Prostate gland (tissue), 2 donors: ENCODE measurements around the gene INPP4B. TPM values are rescaled to one million over a fixed set of nuclear protein-coding genes. Genes with fewer than 3 reads are reported as not detected.

Experiments
- DNase-seq: peaks from one replicate; pipeline ENCODE4 v3.0.0-alpha.2; 2019; ENCODE audit warnings: low spot score
- H3K27ac ChIP-seq, 2 donors: fragments of 200-600 bp; sonication (generic); 2 replicates each; pipeline ENCODE4 v1.5.1; 2017 to 2019
- H3K27me3 ChIP-seq: fragments of 200-600 bp; sonication (generic); replicated peaks from 2 replicates; pipeline ENCODE4 v1.5.1; 2019; ENCODE audit not compliant: insufficient read depth
- H3K36me3 ChIP-seq, 2 donors: fragments of 200-600 bp; sonication (generic); 1 replicate in 1 of 2; 2 replicates in 1 of 2; pipeline versions ENCODE4 v1.5.1 to v1.8.1; 2017 to 2019
- H3K4me1 ChIP-seq: fragments of 200-600 bp; sonication (generic); replicated peaks from 2 replicates; pipeline ENCODE4 v1.5.1; 2019
- H3K4me3 ChIP-seq, 2 donors: fragments of 200-600 bp; sonication (generic); 2 replicates each; pipeline ENCODE4 v1.5.1; 2017 to 2019
- H3K9me3 ChIP-seq: fragments of 200-600 bp; sonication (generic); 2 replicates; pipeline ENCODE4 v1.5.1; 2017
- POLR2A ChIP-seq: fragments of 450-650 bp; IDR thresholded peaks from one replicate; pipeline ENCODE4 v1.6.1; 2016; ENCODE audit warnings: antibody characterized with exemption, mild to moderate bottlenecking
- POLR2AphosphoS5 ChIP-seq: sonication (generic); formaldehyde crosslinking; IDR thresholded peaks from one replicate; pipeline ENCODE4 v1.6.1; 2017; ENCODE audit warnings: antibody characterized with exemption
- WGBS: methylation state at CpG from one replicate; pipeline ENCODE4 v1.1.5; 2018; 5-methylcytosine and 5-hydroxymethylcytosine counted together
- intact Hi-C: fragments of 100-400 bp; cut with DNase I; formaldehyde crosslinking; loops from one replicate; pipeline ENCODE4 v1.14.2; 2022
- total RNA-seq, 2 donors: library from RNA; depleted of rRNA; stranded (reverse); fragments of >200 nt; gene quantifications; one replicate each; pipeline ENCODE4 v1.1.0, GENCODE V29; 2016
- TF ChIP-seq, protein P1 (sequence below), 4 experiments: fragments of 200-600 bp in 2 of 4; fragments of 450-650 bp in 2 of 4; sonication (generic) in 2 of 4; IDR thresholded peaks; 1 replicate in 3 of 4; 2 replicates in 1 of 4; pipeline ENCODE4 v1.5.1; 2016 to 2019; ENCODE audit warnings: antibody characterized with exemption in 4 of 4, mild to moderate bottlenecking in 2 of 4, moderate library complexity in 2 of 4

INPP4B gene
- total RNA-seq, 2 donors from 2014 or later: 22.3 to 49.7 TPM

DNA sequence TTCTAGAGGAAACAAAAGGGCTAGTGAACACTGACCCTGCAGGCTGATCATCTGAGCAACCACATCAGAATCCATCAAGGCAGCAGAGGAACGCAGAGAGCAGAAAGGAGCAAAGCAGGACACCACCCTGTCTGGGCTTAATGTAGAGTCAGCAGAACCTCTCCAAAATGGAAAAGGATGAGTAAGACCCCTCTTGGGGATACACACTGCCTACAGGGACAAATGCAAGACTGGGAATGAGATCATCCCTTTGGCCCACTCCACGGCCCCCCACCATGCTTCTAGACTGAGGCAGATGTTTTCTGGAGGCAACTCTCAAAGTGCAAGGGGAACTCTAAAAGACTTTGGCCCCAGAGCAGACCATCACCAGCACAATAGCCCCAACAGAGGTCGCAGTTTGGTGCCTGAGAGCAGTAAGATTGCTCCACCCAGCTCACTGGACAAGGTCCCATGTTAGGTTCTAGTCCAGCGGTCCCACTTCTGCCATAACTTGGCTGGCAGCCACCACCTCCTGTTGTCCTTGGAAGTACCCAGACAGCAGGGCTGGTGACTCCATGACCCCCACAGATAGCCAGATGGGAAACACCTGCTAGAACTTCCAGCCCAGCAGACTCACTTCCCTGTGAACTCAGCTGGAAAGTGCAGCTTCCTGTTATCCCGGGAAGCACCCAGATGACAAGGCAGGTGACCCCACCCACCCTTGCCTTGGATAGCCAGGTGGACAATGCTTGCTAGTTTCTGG is 372.7 kb downstream of the INPP4B start:
- intact Hi-C loops: no loop called here
- no peak overlapping the region for H3K27ac ChIP-seq
- WGBS: 91% methylated on average over 5 of the region's 5 CpGs
- no peak overlapping the region for H3K4me3 ChIP-seq
- DNase-seq: no peak
- no peaks in the 10 kb centered on the region for H3K36me3 ChIP-seq
- no peaks in the 10 kb centered on the region for H3K4me1 ChIP-seq
- H3K9me3 ChIP-seq: no peaks in the 10 kb centered on the region
- TF ChIP-seq POLR2AphosphoS5: no peak
- no peak for TF ChIP-seq POLR2A
- TF ChIP-seq, protein P1, sequence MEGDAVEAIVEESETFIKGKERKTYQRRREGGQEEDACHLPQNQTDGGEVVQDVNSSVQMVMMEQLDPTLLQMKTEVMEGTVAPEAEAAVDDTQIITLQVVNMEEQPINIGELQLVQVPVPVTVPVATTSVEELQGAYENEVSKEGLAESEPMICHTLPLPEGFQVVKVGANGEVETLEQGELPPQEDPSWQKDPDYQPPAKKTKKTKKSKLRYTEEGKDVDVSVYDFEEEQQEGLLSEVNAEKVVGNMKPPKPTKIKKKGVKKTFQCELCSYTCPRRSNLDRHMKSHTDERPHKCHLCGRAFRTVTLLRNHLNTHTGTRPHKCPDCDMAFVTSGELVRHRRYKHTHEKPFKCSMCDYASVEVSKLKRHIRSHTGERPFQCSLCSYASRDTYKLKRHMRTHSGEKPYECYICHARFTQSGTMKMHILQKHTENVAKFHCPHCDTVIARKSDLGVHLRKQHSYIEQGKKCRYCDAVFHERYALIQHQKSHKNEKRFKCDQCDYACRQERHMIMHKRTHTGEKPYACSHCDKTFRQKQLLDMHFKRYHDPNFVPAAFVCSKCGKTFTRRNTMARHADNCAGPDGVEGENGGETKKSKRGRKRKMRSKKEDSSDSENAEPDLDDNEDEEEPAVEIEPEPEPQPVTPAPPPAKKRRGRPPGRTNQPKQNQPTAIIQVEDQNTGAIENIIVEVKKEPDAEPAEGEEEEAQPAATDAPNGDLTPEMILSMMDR (IDR thresholded peaks at IDR 0.05): no peak
- H3K27me3 ChIP-seq: no peaks in the 10 kb centered on the region

DNA sequence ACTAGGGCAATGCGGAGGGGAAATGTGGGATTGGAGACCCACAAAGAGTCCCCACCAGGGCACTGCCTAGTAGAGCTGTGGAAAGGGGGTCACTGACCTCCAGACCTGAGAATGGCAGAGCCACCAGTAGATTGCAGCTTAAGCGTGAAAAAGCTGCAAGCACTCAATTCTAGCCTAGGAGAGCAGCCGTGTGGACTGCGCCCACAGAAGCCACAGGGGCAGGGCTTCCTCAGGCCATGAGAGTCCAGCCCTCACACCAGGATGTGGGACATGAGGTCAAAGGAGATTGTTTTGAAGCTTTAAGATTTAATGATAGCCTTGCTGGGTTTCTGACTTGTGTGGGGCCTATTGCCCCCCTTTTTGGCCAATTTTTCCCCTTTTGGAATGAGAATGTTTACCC is 379.0 kb downstream of the INPP4B start:
- Histone ChIP-seq H3K9me3 (no peaks in the 10 kb centered on the region), H3K27me3 (no peaks in the 10 kb centered on the region), H3K27ac (no peak overlapping the region), H3K4me1 (no peaks in the 10 kb centered on the region), H3K4me3 (no peak overlapping the region), H3K36me3 (no peaks in the 10 kb centered on the region)
- DNase-seq: no peak
- TF ChIP-seq POLR2A: no peak
- intact Hi-C loops: no loop called here
- 95% methylated on average over 4 of the region's 4 CpGs for WGBS

DNA sequence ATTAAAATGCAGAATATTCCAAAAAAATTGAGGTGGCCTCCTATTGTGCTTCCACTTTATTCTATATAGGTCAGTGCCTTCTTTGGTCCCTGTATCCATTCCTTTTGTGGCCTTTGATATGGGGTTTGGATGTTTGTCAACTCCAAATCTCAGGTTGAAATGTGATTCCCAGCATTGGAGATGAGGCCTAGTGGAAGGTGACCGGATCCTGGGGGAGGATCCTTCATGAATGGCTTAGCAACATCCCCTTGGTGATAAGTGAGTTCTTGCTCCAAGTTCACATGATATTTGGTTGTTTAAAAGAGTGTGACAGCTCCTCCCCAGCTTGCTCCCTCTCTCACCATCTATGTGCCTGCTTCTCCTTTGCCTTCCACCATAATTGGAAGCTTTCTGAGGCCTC is 380.6 kb downstream of the INPP4B start:
- TF ChIP-seq POLR2A (no peak), POLR2AphosphoS5 (no peak)
- TF ChIP-seq, protein P1 (IDR thresholded peaks at IDR 0.05): no peak
- Histone ChIP-seq H3K9me3 (no peaks in the 10 kb centered on the region), H3K4me1 (no peaks in the 10 kb centered on the region), H3K36me3 (no peaks in the 10 kb centered on the region), H3K4me3 (no peak overlapping the region), H3K27ac (no peak overlapping the region), H3K27me3 (no peaks in the 10 kb centered on the region)
- 100% methylated on average over 1 of the region's 1 CpG for WGBS
- DNase-seq: no peak
- intact Hi-C loops: no loop called here

DNA sequence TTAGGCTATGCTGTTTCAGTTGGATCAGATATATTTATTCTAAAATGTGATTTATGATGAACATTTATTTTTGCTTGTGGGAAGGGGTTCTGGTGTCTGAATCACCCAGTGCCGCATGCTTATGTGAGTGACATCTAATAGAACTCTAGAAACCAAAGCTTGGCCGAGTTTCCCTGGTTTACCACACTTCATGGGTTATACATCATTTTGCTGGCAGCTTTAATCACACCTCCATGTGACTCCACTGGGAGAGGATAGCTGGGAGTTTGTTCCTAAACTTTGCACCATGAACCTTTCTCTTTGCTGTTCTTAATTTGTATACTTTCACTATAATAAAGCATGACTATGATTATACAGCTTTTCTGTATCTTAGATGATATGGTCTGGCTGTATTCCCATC is 382.9 kb downstream of the INPP4B start:
- WGBS: 82% methylated on average over 2 of the region's 2 CpGs
- no peak overlapping the region for H3K4me3 ChIP-seq
- H3K4me1 ChIP-seq: peaks cover 8% of the 10 kb centered on the region
- intact Hi-C loops: no loop called here
- TF ChIP-seq POLR2AphosphoS5 (no peak), POLR2A (no peak)
- TF ChIP-seq, protein P1 (IDR thresholded peaks at IDR 0.05): no peak
- no peak overlapping the region for H3K27ac ChIP-seq
- no peaks in the 10 kb centered on the region for H3K9me3 ChIP-seq
- DNase-seq: no peak
- no peaks in the 10 kb centered on the region for H3K27me3 ChIP-seq
- H3K36me3 ChIP-seq: no peaks in the 10 kb centered on the region

DNA sequence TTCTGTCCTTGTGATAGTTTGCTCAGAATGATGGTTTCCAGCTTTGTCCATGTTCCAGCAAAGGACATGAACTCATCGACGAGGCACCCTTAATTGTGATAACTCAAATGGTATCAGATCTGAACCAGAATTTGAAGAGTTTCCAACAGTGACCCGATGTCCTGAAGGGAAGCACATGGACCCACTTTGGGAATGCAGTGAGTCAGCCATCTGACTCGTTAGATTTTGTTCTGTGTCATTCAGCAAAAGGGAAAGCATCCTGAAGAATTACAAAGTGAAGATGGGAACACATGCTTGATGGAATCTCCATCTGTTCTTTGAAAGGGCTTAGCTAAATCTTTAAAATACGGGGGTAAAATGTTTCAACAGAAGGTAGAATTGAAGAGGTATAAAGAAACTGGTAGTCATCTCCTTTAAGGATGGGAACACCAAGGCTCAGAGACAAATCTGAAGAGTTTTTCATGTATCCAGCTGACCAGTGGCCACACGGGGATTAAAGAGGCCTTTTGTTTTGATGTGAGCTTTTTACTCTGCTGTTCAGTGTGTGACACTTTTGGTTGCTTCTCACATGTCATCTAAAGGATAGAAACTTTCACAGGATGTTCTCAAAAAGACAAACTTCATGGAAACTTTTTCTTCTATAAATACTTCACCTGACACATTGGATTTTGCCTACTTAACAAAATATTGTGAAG is 393.8 kb downstream of the INPP4B start:
- no peak for DNase-seq
- Histone ChIP-seq H3K4me1 (no peaks in the 10 kb centered on the region), H3K27me3 (no peaks in the 10 kb centered on the region), H3K4me3 (no peak overlapping the region), H3K36me3 (no peaks in the 10 kb centered on the region), H3K27ac (no peak overlapping the region), H3K9me3 (no peaks in the 10 kb centered on the region)
- TF ChIP-seq POLR2AphosphoS5: no peak
- no peak for TF ChIP-seq POLR2A
- TF ChIP-seq, protein P1 (IDR thresholded peaks at IDR 0.05): no peak
- 75% methylated on average over 6 of the region's 6 CpGs for WGBS
- intact Hi-C loops: no loop called here
